Ovary (tissue), 9 donors: Measurements from ENCODE around the gene CTIF. TPM values are rescaled to one million over a fixed set of nuclear protein-coding genes. Genes with fewer than 3 reads are reported as not detected.

ENCODE experiments used
- DNase-seq, 5 donors: peaks; one replicate each; pipeline ENCODE4 v3.0.0-alpha.2; 2019 to 2020
- H3K27ac ChIP-seq, 2 donors: fragments of 200-600 bp; one replicate each; pipeline versions ENCODE4 v1.5.1 to v1.8.0; 2019 to 2022
- H3K27me3 ChIP-seq: fragments of 200-600 bp; one replicate; pipeline ENCODE4 v1.8.0; 2022
- H3K36me3 ChIP-seq: fragments of 200-600 bp; sonication (generic); one replicate; pipeline ENCODE4 v1.5.1; 2019
- H3K4me1 ChIP-seq: one replicate; pipeline ENCODE4 v1.8.1; 2013; ENCODE audit warnings: mild to moderate bottlenecking, moderate library complexity; ENCODE audit not compliant: insufficient read depth
- H3K4me3 ChIP-seq: fragments of 200-600 bp; sonication (generic); one replicate; pipeline ENCODE4 v1.5.1; 2017
- H3K9me3 ChIP-seq, 2 donors: fragments of 200-600 bp in 1 of 2; sonication (generic) in 1 of 2; one replicate each; pipeline versions ENCODE4 v1.5.1 to v1.8.1; 2013 to 2019; ENCODE audit warnings: mild to moderate bottlenecking in 1 of 2, moderate library complexity in 1 of 2
- EP300 ChIP-seq: sonication (generic); formaldehyde crosslinking; IDR thresholded peaks from one replicate; pipeline ENCODE4 v1.6.1; 2017; ENCODE audit warnings: antibody characterized with exemption
- POLR2A ChIP-seq: fragments of 450-650 bp; IDR thresholded peaks from one replicate; pipeline ENCODE4 v1.6.1; 2017; ENCODE audit warnings: antibody characterized with exemption, mild to moderate bottlenecking, moderate library complexity
- WGBS, 3 donors: extraction: QIAGEN DNeasy Blood & Tissue Kit in 1 of 3; methylation state at CpG; one replicate each; pipeline versions ENCODE4 v1.1.5 to v1.1.7; 2013 to 2017; 5-methylcytosine and 5-hydroxymethylcytosine counted together
- intact Hi-C, 4 donors: fragments of 100-400 bp; cut with DNase I; formaldehyde crosslinking; loops; one replicate each; pipeline versions ENCODE4 v1.11.0 to v1.15.1; 2022 to 2023
- polyA plus RNA-seq, 2 donors: library from polyadenylated mRNA; stranded (reverse); fragments of 200-250 nt in 1 of 2; fragments of 350-450 nt in 1 of 2; fragmentation: Illumina TruSeq in 1 of 2; extraction: RNeasy Lipid Tissue Mini Kit (QIAGEN cat#74804) in 1 of 2; gene quantifications; one replicate each; pipeline ENCODE4 v1.2.3, GENCODE V29; 2013 to 2014
- total RNA-seq, 7 donors: library from RNA; depleted of rRNA in 2 of 7; stranded (reverse); fragments of >200 nt in 2 of 7; fragmentation: NEBNext Ultra II Directional in 3 of 7; extraction: Animal tissue kit (Norgen Biotek cat#: 25700) in 3 of 7; gene quantifications; one replicate each; pipeline versions ENCODE4 v1.1.0 to v1.2.4, GENCODE V29; 2016 to 2023
- TF ChIP-seq, protein P1 (sequence below), 3 donors: fragments of 450-650 bp in 2 of 3; fragments of 200-600 bp in 1 of 3; IDR thresholded peaks; one replicate each; pipeline versions ENCODE4 v1.5.1 to v1.8.0; 2016 to 2022; ENCODE audit warnings: antibody characterized with exemption in 3 of 3, mild to moderate bottlenecking in 1 of 3
- donor health status: DM: no; HTN: no; CAD: no; lungs with moderate emphysema.
- donor health status: DM: no; HTN: no; CAD: no.
- donor health status: Bipolar disorder and iron deficiency.
- donor health status: DM: yes; HTN: yes; CAD: no.
- donor health status: DM: no; HTN: no; CAD: no.
- donor health status: DM: yes; HTN: yes; CAD: no.

Gene CTIF
- total and polyA plus RNA-seq, 9 donors = 18.5 to 94.1 (median 75.2) TPM

DNA sequence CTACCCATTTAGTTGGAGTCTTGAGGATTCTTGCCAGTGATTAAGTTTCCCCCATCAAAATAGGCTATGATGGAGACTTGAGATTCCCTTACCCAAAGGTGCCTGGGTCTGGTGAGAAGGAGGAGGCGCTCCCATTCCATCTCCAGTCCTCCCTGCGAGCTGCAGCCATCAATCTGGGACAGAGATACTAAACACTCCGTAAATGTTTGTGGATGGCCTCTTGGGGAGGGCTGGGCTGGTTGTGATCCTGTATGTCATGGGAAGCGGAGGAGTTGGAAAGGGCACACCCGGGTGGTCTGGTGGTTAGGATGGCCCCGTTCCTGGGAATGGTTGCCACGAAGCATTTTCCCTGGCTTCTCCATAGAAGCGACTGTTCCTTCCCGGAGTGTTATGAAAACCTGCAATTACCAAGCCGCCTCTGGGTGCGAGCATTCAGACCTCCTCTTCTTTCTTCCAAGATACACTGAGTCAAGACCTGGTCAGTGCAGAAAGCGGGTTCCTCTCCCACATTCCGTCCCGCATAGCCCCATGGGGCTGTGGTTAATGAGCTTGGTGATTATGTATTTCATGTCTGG lies 196.9 kb downstream of the CTIF start:
- 79 to 84% (median 83%) methylated on average over 14 of the region's 14 CpGs for whole genome bisulfite sequencing, 3 donors
- no peak overlapping the region for H3K4me3 ChIP-seq
- DNase-seq = no peak
- H3K27me3 ChIP-seq = no peaks in the 10 kb centered on the region
- peaks cover 20% of the 10 kb centered on the region for H3K4me1 ChIP-seq
- H3K27ac ChIP-seq = no peak overlapping the region
- no peaks in the 10 kb centered on the region for H3K9me3 ChIP-seq
- TF ChIP-seq EP300 (no peak), POLR2A (no peak)
- TF ChIP-seq, protein P1, sequence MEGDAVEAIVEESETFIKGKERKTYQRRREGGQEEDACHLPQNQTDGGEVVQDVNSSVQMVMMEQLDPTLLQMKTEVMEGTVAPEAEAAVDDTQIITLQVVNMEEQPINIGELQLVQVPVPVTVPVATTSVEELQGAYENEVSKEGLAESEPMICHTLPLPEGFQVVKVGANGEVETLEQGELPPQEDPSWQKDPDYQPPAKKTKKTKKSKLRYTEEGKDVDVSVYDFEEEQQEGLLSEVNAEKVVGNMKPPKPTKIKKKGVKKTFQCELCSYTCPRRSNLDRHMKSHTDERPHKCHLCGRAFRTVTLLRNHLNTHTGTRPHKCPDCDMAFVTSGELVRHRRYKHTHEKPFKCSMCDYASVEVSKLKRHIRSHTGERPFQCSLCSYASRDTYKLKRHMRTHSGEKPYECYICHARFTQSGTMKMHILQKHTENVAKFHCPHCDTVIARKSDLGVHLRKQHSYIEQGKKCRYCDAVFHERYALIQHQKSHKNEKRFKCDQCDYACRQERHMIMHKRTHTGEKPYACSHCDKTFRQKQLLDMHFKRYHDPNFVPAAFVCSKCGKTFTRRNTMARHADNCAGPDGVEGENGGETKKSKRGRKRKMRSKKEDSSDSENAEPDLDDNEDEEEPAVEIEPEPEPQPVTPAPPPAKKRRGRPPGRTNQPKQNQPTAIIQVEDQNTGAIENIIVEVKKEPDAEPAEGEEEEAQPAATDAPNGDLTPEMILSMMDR (IDR thresholded peaks at IDR 0.05) = no peak
- no peaks in the 10 kb centered on the region for H3K36me3 ChIP-seq
- intact Hi-C loops = no loop called here

DNA sequence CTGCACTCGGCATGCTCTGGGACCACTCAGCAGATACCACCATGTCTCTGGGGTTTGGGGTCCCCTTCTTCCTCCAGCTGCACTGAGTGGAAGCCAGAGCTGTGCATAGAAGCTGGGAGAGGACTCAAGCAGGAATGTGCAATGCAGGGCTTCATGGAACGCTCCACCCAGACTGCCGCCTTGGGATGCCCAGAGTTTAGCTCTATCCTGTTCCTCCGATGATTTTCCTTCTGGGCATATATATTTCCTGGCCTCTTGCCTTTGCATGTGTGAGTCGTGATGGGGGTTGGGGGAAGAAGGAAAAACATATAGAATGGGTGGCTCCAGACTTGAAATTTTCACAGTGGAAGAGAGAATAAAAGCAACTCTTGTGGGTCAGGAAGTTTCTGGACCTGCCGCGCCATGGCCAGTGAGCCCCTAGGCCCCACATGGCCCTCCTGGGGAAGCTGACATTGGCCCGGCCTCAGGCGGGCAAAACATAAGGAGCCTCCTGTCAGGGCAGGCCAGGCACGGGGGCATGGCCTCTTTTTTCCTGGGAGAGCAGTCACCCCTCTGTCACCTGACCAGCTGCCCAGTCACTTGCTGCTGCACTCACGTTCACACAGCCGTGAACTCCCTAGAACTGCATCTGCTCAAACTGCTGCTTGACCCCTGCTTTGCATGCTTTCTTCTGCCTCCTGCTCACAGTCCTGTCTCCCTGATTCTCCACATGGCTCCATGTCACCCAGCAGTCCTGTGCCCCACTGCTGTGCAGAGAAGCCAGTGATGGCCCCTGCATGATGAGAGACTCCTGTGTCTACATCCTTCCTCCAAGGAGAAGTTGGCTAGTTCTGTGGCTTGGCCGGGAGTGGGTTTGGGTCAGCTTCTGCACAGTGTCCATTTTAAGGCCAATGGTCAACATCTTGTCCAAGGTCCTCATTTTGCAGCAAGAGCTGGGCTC lies 197.8 kb downstream of the CTIF start:
- TF ChIP-seq, protein P1 (IDR thresholded peaks at IDR 0.05) = no peak
- TF ChIP-seq EP300 (no peak), POLR2A (no peak)
- no peaks in the 10 kb centered on the region for H3K27me3 ChIP-seq
- H3K4me3 ChIP-seq = no peak overlapping the region
- H3K36me3 ChIP-seq = no peaks in the 10 kb centered on the region
- no peak for DNase-seq
- peaks cover 20% of the 10 kb centered on the region for H3K4me1 ChIP-seq
- 91 to 95% (median 92%) methylated on average over 13 of the region's 13 CpGs for WGBS, 3 donors
- no peak overlapping the region for H3K27ac ChIP-seq
- intact Hi-C loops = no loop called here
- no peaks in the 10 kb centered on the region for H3K9me3 ChIP-seq

DNA sequence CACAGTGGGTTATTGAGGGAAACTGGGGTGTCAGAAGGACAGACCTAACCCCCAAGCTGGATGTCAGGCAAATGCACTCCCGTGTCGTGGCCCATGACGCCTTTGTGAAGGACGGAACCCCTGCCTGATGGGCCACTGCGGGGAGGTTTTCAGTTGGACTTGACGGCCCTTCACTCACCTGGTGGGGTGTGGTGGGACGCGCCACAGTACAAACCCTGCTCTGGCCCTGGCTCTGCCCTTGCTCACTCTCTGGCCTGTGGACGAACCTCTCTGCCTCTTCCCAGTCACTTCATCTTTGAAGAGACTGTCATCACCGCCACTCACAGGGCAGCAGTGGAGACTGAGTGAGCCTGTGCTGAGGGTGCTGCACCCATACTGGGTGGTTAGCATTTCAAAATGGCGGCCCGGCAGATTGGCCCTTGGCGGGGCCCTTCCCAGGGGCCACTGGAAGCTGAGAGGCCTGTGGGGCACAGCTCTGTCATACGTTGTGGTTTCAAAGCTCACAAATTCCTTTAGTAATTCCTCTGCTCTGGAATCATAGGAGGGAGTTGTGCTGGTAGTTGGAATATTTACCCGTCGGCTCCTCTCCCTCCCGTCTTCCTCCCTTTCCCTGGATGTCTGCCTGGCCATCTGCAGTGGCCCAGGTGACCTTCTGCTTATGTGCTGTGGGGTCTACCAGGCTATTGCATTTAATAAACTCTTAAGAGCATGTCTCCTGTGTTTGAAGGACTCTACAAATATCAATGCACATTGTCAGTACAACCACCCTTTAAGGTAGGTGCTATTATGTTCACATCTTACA lies 200.6 kb downstream of the CTIF start:
- 72 to 74% (median 72%) methylated on average over 17 of the region's 17 CpGs for WGBS, 3 donors
- TF ChIP-seq POLR2A (no peak), EP300 (no peak)
- TF ChIP-seq, protein P1 (IDR thresholded peaks at IDR 0.05) = no peak
- no peaks in the 10 kb centered on the region for H3K9me3 ChIP-seq
- DNase-seq = no peak
- no peak overlapping the region for H3K4me3 ChIP-seq
- intact Hi-C loops = no loop called here
- H3K27me3 ChIP-seq = no peaks in the 10 kb centered on the region
- H3K36me3 ChIP-seq = no peaks in the 10 kb centered on the region
- peak overlapping the region in 1 of 2 donors; percentile 26 for H3K27ac ChIP-seq
- H3K4me1 ChIP-seq = peaks cover 21% of the 10 kb centered on the region

DNA sequence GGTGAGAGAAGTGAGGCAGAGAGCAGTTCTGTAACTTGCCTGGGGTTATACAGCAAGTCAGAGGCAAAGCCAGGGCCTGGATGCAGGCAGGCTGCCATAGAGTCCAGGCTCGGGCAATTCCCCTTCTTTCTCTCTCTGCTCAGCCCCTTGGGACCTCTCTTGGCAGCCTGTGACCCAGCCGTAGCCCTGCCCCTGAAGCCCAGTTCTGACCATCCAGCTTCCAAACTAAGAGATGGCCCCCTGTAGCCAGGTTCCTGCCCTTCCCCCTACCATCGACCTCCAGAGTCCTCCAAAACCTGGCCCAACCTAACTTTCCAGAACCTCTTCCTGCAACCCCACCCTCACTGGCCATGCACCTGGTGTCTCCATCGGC lies 201.2 kb downstream of the CTIF start:
- Histone ChIP-seq H3K4me3 (no peak overlapping the region), H3K9me3 (no peaks in the 10 kb centered on the region), H3K36me3 (no peaks in the 10 kb centered on the region), H3K27ac (peak overlapping the region in 1 of 2 donors; percentile 26), H3K27me3 (no peaks in the 10 kb centered on the region), H3K4me1 (peaks cover 21% of the 10 kb centered on the region)
- TF ChIP-seq POLR2A = no peak
- TF ChIP-seq, protein P1 (IDR thresholded peaks at IDR 0.05) = no peak
- TF ChIP-seq EP300 = no peak
- intact Hi-C loops = no loop called here
- peak in 4 of 5 donors; percentile 29 to 65 (median 40) for DNase-seq
- WGBS, 3 donors = 52 to 59% (median 56%) methylated on average over 4 of the region's 4 CpGs
